Left lung (tissue), 10 donors: ENCODE measurements around the gene SOX11. TPM values are rescaled to one million over a fixed set of nuclear protein-coding genes. Genes with fewer than 3 reads are reported as not detected.

Experiments
- ATAC-seq: fragments of 200-7000 bp; cut with Tn5 transposase; one replicate; pipeline ENCODE4 v1.9.1; 2020; ENCODE audit warnings: moderate library complexity
- DNase-seq, 4 donors: peaks; one replicate each; pipeline ENCODE4 v3.0.0-alpha.2; 2013 to 2020
- H3K27ac ChIP-seq, 2 donors: fragments of 200-600 bp; sonication (generic) in 1 of 2; one replicate each; pipeline versions ENCODE4 v1.5.0 to v1.8.0; 2020 to 2021
- H3K27me3 ChIP-seq, 2 donors: fragments of 200-600 bp; sonication (generic) in 1 of 2; one replicate each; pipeline versions ENCODE4 v1.5.0 to v1.8.0; 2020 to 2021
- H3K36me3 ChIP-seq, 2 donors: fragments of 200-600 bp; sonication (generic) in 1 of 2; one replicate each; pipeline versions ENCODE4 v1.5.0 to v1.8.0; 2020 to 2021
- H3K4me1 ChIP-seq, 2 donors: fragments of 200-600 bp; one replicate each; pipeline ENCODE4 v1.8.0; 2021
- H3K4me3 ChIP-seq, 2 donors: fragments of 200-600 bp; sonication (generic) in 1 of 2; one replicate each; pipeline versions ENCODE4 v1.5.0 to v1.8.0; 2020 to 2021; ENCODE audit warnings: mild to moderate bottlenecking in 1 of 2
- H3K9me3 ChIP-seq, 2 donors: fragments of 200-600 bp; sonication (generic) in 1 of 2; one replicate each; pipeline versions ENCODE4 v1.5.0 to v1.8.0; 2020 to 2021
- CTCF ChIP-seq, 2 donors: fragments of 200-600 bp; sonication (generic) in 1 of 2; IDR thresholded peaks; one replicate each; pipeline versions ENCODE4 v1.5.0 to v1.8.0; 2021; ENCODE audit warnings: antibody characterized with exemption in 2 of 2
- intact Hi-C, 2 donors: fragments of 100-400 bp; cut with DNase I; formaldehyde crosslinking; loops; one replicate each; pipeline versions ENCODE4 v1.11.2 to v1.14.2; 2022
- polyA plus RNA-seq, 6 donors: library from polyadenylated mRNA; unstranded; fragments of 120-200 nt; gene quantifications; one replicate each; pipeline ENCODE4 v1.2.1, GENCODE V29; 2013; ENCODE audit not compliant: insufficient read length in 6 of 6
- total RNA-seq, 2 donors: library from RNA; stranded (reverse); fragmentation: NEBNext Ultra II Directional; extraction: Animal tissue kit (Norgen Biotek cat#: 25700); gene quantifications; one replicate each; pipeline ENCODE4 v1.2.1, GENCODE V29; 2021
- donor health status: DM: no; HTN: yes; CAD: no.
- donor health status: DM: no; HTN: no; CAD: no.

SOX11 gene
- total and polyA plus RNA-seq, 8 donors = 0.05 to 48.1 (median 42.0) TPM

- no peaks in the 10 kb centered on the region for H3K36me3 ChIP-seq
- ATAC-seq = no peak
- DNase-seq = peak in 3 of 4 donors; percentile 28 to 59 (median 49)
- no peak for TF ChIP-seq CTCF (IDR thresholded peaks at IDR 0.05)
- peaks cover 65 to 93% of the 10 kb centered on the region in 2 donors for H3K27me3 ChIP-seq
- H3K27ac ChIP-seq = no peak overlapping the region
- intact Hi-C loops = no loop called here
- no peaks in the 10 kb centered on the region for H3K9me3 ChIP-seq
- H3K4me3 ChIP-seq = peak overlapping the region in 1 of 2 donors; percentile 20
- H3K4me1 ChIP-seq = peaks cover 0 to 25% of the 10 kb centered on the region in 2 donors
Observed at GRCh38 chr2:5690718-5691220, 1.4 kb upstream of the SOX11 start.

- intact Hi-C loops = no loop called here
- DNase-seq (peak in 3 of 4 donors; percentile 67 to 92 (median 83)), ATAC-seq (peak; percentile 27)
- Histone ChIP-seq H3K27me3 (peaks cover 71 to 94% of the 10 kb centered on the region in 2 donors), H3K4me3 (peak overlapping the region; percentile 3 to 21), H3K9me3 (no peaks in the 10 kb centered on the region), H3K36me3 (no peaks in the 10 kb centered on the region), H3K27ac (no peak overlapping the region), H3K4me1 (peaks cover 4 to 32% of the 10 kb centered on the region in 2 donors)
- TF ChIP-seq CTCF (IDR thresholded peaks at IDR 0.05) = no peak
Observed at GRCh38 chr2:5691221-5691984, 781 bp upstream of the SOX11 start.

- Histone ChIP-seq H3K4me1 (peaks cover 5 to 39% of the 10 kb centered on the region in 2 donors), H3K27ac (no peak overlapping the region), H3K9me3 (no peaks in the 10 kb centered on the region), H3K36me3 (no peaks in the 10 kb centered on the region), H3K27me3 (peaks cover 84 to 98% of the 10 kb centered on the region in 2 donors), H3K4me3 (no peak overlapping the region)
- intact Hi-C loops = no loop called here
- DNase-seq (peak in 3 of 4 donors; percentile 32 to 72 (median 59)), ATAC-seq (no peak)
- no peak for TF ChIP-seq CTCF (IDR thresholded peaks at IDR 0.05)
Observed at GRCh38 chr2:5692561-5693286, 540 bp downstream of the SOX11 start.

- Histone ChIP-seq H3K4me1 (peaks cover 5 to 39% of the 10 kb centered on the region in 2 donors), H3K36me3 (no peaks in the 10 kb centered on the region), H3K4me3 (no peak overlapping the region), H3K9me3 (no peaks in the 10 kb centered on the region), H3K27me3 (peaks cover 92 to 98% of the 10 kb centered on the region in 2 donors), H3K27ac (no peak overlapping the region)
- ATAC-seq = no peak
- intact Hi-C loops = no loop called here
- DNase-seq = peak in 3 of 4 donors; percentile 43 to 80 (median 53)
- no peak for TF ChIP-seq CTCF (IDR thresholded peaks at IDR 0.05)
Observed at GRCh38 chr2:5693287-5694201, 1.4 kb downstream of the SOX11 start.
